Activated CD8-positive, alpha-beta T cell treated with anti-CD3 and anti-CD28 coated beads for 36 hours (primary cell): Measurements from ENCODE around the gene ODF2. TPM values are rescaled to one million over a fixed set of nuclear protein-coding genes. Genes with fewer than 3 reads are reported as not detected.
"Not testable (repeated sequence)": the region's sequence is repeated elsewhere in the genome, so short reads cannot be mapped to it uniquely, and the experiment has no call there.

ENCODE experiments used
- ATAC-seq: fragments of 200-7000 bp; cut with Tn5 transposase; one replicate; pipeline ENCODE4 v1.10.0; 2021; ENCODE audit warnings: mild to moderate bottlenecking, moderate library complexity
- CTCF ChIA-PET: fragments of 350-600 bp; sonication (Branson Sonifier 250); formaldehyde crosslinking; loops from one replicate; lab custom pipeline; 2021; ENCODE audit warnings: antibody characterized with exemption; lab: Charles Lee
- POLR2A ChIA-PET: fragments of 350-600 bp; sonication (Branson Sonifier 250); formaldehyde crosslinking; loops from one replicate; lab custom pipeline; 2021; ENCODE audit warnings: antibody characterized with exemption; lab: Charles Lee
- DNase-seq: peaks from one replicate; pipeline ENCODE4 v3.0.0-alpha.2; 2020
- H3K27ac Mint-ChIP-seq: one replicate; pipeline ENCODE4 v1.8.0; 2021; ENCODE audit warnings: mild to moderate bottlenecking, mixed read lengths
- H3K27me3 Mint-ChIP-seq: one replicate; pipeline ENCODE4 v1.8.0; 2021; ENCODE audit warnings: mixed read lengths
- H3K36me3 Mint-ChIP-seq: one replicate; pipeline ENCODE4 v1.8.0; 2021; ENCODE audit warnings: low read depth, mixed read lengths
- H3K4me1 Mint-ChIP-seq: one replicate; pipeline ENCODE4 v1.8.0; 2021; ENCODE audit warnings: low read depth, mixed read lengths
- H3K4me3 Mint-ChIP-seq: one replicate; pipeline ENCODE4 v1.8.0; 2021; ENCODE audit warnings: mild to moderate bottlenecking, moderate library complexity, mixed read lengths
- H3K9me3 Mint-ChIP-seq: one replicate; pipeline ENCODE4 v1.8.0; 2021; ENCODE audit warnings: mixed read lengths
- CTCF ChIP-seq: fragments of 200-600 bp; IDR thresholded peaks from one replicate; pipeline ENCODE4 v1.8.0; 2022; ENCODE audit warnings: antibody characterized with exemption, mild to moderate bottlenecking
- intact Hi-C: fragments of 100-400 bp; cut with micrococcal nuclease; formaldehyde crosslinking; loops from one replicate; pipeline ENCODE4 v1.10.0; 2022
- total RNA-seq, 2 experiments: library from RNA; stranded (reverse); gene quantifications; one replicate each; pipeline ENCODE4 v1.2.3, GENCODE V29; 2021

The ODF2 gene
- total RNA-seq, 2 experiments from 2014 or later, result 79.3 to 83.6 TPM

- POLR2A ChIA-PET, result interaction anchor here (0.7 to 1.8 kb wide), 2 partner anchors 11 to 12 kb away, joined by 3 to 4 read pairs; no protein-coding TSS in a partner anchor
- CTCF ChIA-PET, result interaction anchor here (1.0 kb wide), 1 partner anchor 127 kb away, joined by 4 read pairs; no protein-coding TSS in a partner anchor
- peak; percentile 13 for DNase-seq
Measured at GRCh38 chr9:128422783-128423150, 33.0 kb upstream of the ODF2 start.

GRCh38 chr9:128423356-128423755 lies 32.5 kb upstream of the ODF2 start:
- intact Hi-C loops, H3K9me3 Mint-ChIP-seq, H3K27ac Mint-ChIP-seq, H3K36me3 Mint-ChIP-seq, H3K4me3 Mint-ChIP-seq, H3K27me3 Mint-ChIP-seq, H3K4me1 Mint-ChIP-seq, ATAC-seq, DNase-seq: not testable (repeated sequence)
- CTCF ChIA-PET, result interaction anchor here (0.8 kb wide), 1 partner anchor 61 kb away, joined by 4 read pairs; no protein-coding TSS in a partner anchor
- POLR2A ChIA-PET, result interaction anchor here (0.6 to 1.8 kb wide), 2 partner anchors 11 to 38 kb away, joined by 4 read pairs; no protein-coding TSS in a partner anchor

More at GRCh38 chr9:128422783-128423150, 33.0 kb upstream of the ODF2 start:
- ATAC-seq, result no peak
- no peaks in the 10 kb centered on the region for H3K36me3 Mint-ChIP-seq
- peaks cover 9% of the 10 kb centered on the region for H3K27me3 Mint-ChIP-seq
- H3K9me3 Mint-ChIP-seq, result no peaks in the 10 kb centered on the region
- TF ChIP-seq CTCF, result no peak
- no peak overlapping the region for H3K27ac Mint-ChIP-seq
- intact Hi-C loops, result no loop called here
- no peak overlapping the region for H3K4me3 Mint-ChIP-seq
- peaks cover 6% of the 10 kb centered on the region for H3K4me1 Mint-ChIP-seq

- no peak overlapping the region for H3K4me3 Mint-ChIP-seq
- TF ChIP-seq CTCF, result no peak
- no peak for DNase-seq
- peaks cover 3% of the 10 kb centered on the region for H3K4me1 Mint-ChIP-seq
- intact Hi-C loops, result no loop called here
- ChIA-PET CTCF (interaction anchor here (0.8 kb wide), 1 partner anchor 14 kb away, joined by 4 read pairs; no protein-coding TSS in a partner anchor), POLR2A (no interaction called here)
- H3K27ac Mint-ChIP-seq, result no peak overlapping the region
- H3K9me3 Mint-ChIP-seq, result no peaks in the 10 kb centered on the region
- ATAC-seq, result no peak
- peaks cover 3% of the 10 kb centered on the region for H3K27me3 Mint-ChIP-seq
- no peaks in the 10 kb centered on the region for H3K36me3 Mint-ChIP-seq
Measured at GRCh38 chr9:128424268-128424780, 31.5 kb upstream of the ODF2 start.

- DNase-seq, result no peak
- Mint-ChIP-seq H3K27ac (no peak overlapping the region), H3K9me3 (no peaks in the 10 kb centered on the region), H3K4me3 (no peak overlapping the region), H3K4me1 (no peaks in the 10 kb centered on the region), H3K27me3 (no peaks in the 10 kb centered on the region), H3K36me3 (no peaks in the 10 kb centered on the region)
- no peak for ATAC-seq
- no peak for TF ChIP-seq CTCF
- POLR2A ChIA-PET, result no interaction called here
- intact Hi-C loops, result no loop called here
- CTCF ChIA-PET, result interaction anchor here (1.4 to 1.9 kb wide), 2 partner anchors 9 to 10 kb away, joined by 6 to 9 read pairs; no protein-coding TSS in a partner anchor
Measured at GRCh38 chr9:128428644-128429512, 26.9 kb upstream of the ODF2 start.

- no peaks in the 10 kb centered on the region for H3K27me3 Mint-ChIP-seq
- POLR2A ChIA-PET, result no interaction called here
- ATAC-seq, result no peak
- H3K27ac Mint-ChIP-seq, result no peak overlapping the region
- CTCF ChIA-PET, result interaction anchor here (1.4 to 1.9 kb wide), 2 partner anchors 9 to 10 kb away, joined by 6 to 9 read pairs; no protein-coding TSS in a partner anchor
- TF ChIP-seq CTCF, result no peak
- H3K36me3 Mint-ChIP-seq, result no peaks in the 10 kb centered on the region
- H3K9me3 Mint-ChIP-seq, result no peaks in the 10 kb centered on the region
- intact Hi-C loops, result no loop called here
- DNase-seq, result no peak
- no peaks in the 10 kb centered on the region for H3K4me1 Mint-ChIP-seq
- no peak overlapping the region for H3K4me3 Mint-ChIP-seq
Measured at GRCh38 chr9:128429513-128430086, 26.2 kb upstream of the ODF2 start.
